ENCODE data around the gene TBXAS1.

TBXAS1 gene

GRCh38 chr7:139855498-139856270 lies 26.6 kb downstream of the TBXAS1 start:
- no peak for DNase-seq (ENCODE audit: low spot score)

GRCh38 chr7:139857791-139858190 lies 28.7 kb downstream of the TBXAS1 start:
- no peak for DNase-seq (ENCODE audit: low spot score)

GRCh38 chr7:139860090-139860775 lies 31.2 kb downstream of the TBXAS1 start:
- no peak for DNase-seq (ENCODE audit: low spot score)

- DNase-seq (ENCODE audit: low spot score): no peak
Observed at GRCh38 chr7:139861803-139862202, 32.7 kb downstream of the TBXAS1 start.

GRCh38 chr7:139866047-139866837 lies 37.2 kb downstream of the TBXAS1 start:
- no peak for DNase-seq (ENCODE audit: low spot score)

GRCh38 chr7:139867847-139868246 lies 38.8 kb downstream of the TBXAS1 start:
- no peak for DNase-seq (ENCODE audit: low spot score)

GRCh38 chr7:139869886-139870285 lies 40.8 kb downstream of the TBXAS1 start:
- DNase-seq (ENCODE audit: low spot score): no peak

GRCh38 chr7:139870380-139870779 lies 41.3 kb downstream of the TBXAS1 start:
- no peak for DNase-seq (ENCODE audit: low spot score)

GRCh38 chr7:139871331-139871730 lies 42.3 kb downstream of the TBXAS1 start:
- no peak for DNase-seq (ENCODE audit: low spot score)

- DNase-seq (ENCODE audit: low spot score): no peak
Observed at GRCh38 chr7:139871820-139872219, 42.8 kb downstream of the TBXAS1 start.

- no peak for DNase-seq (ENCODE audit: low spot score)
Observed at GRCh38 chr7:139873593-139874301, 44.7 kb downstream of the TBXAS1 start.

- DNase-seq (ENCODE audit: low spot score): no peak
Observed at GRCh38 chr7:139874302-139874629, 45.2 kb downstream of the TBXAS1 start.

GRCh38 chr7:139875821-139876241 lies 46.8 kb downstream of the TBXAS1 start:
- DNase-seq (ENCODE audit: low spot score): peak; percentile 86

- peak; percentile 61 for DNase-seq (ENCODE audit: low spot score)
Observed at GRCh38 chr7:139876622-139877283, 47.7 kb downstream of the TBXAS1 start.

- DNase-seq (ENCODE audit: low spot score): peak; percentile 78
Observed at GRCh38 chr7:139883814-139884213, 54.8 kb downstream of the TBXAS1 start.

GRCh38 chr7:139884441-139884840 lies 55.4 kb downstream of the TBXAS1 start:
- no peak for DNase-seq (ENCODE audit: low spot score)

GRCh38 chr7:139885511-139885910 lies 56.4 kb downstream of the TBXAS1 start:
- no peak for DNase-seq (ENCODE audit: low spot score)

GRCh38 chr7:139886206-139886605 lies 57.1 kb downstream of the TBXAS1 start:
- no peak for DNase-seq (ENCODE audit: low spot score)

GRCh38 chr7:139886899-139887298 lies 57.8 kb downstream of the TBXAS1 start:
- DNase-seq (ENCODE audit: low spot score): no peak

- DNase-seq (ENCODE audit: low spot score): no peak
Observed at GRCh38 chr7:139887992-139888481, 59.0 kb downstream of the TBXAS1 start.

- peak; percentile 78 for DNase-seq (ENCODE audit: low spot score)
Observed at GRCh38 chr7:139889186-139889871, 60.3 kb downstream of the TBXAS1 start.

All from kidney tubule cell (primary cell).